PFSK-1 (cell line): ENCODE results near the gene TUBB2A.

Experiments
- FOXP2 ChIP-seq: optimal IDR thresholded peaks from 2 replicates; pipeline ENCODE3; 2011; ENCODE audit warnings: borderline replicate concordance, control low read depth, inconsistent platforms; ENCODE audit not compliant: insufficient read depth; ENCODE audit errors: extremely low read length, extremely low read depth
- POLR2AphosphoS5 ChIP-seq: IDR thresholded peaks from 2 replicates; pipeline ENCODE4 v1.6.1; 2012; ENCODE audit warnings: low read depth, mild to moderate bottlenecking, control low read depth, low read length, moderate library complexity
- SIN3A ChIP-seq: IDR thresholded peaks from 2 replicates; pipeline ENCODE4 v1.6.1; 2012; ENCODE audit warnings: mild to moderate bottlenecking, low read length, moderate library complexity, borderline replicate concordance; ENCODE audit not compliant: insufficient read depth
- TAF1 ChIP-seq: IDR thresholded peaks from 2 replicates; pipeline ENCODE4 v1.6.1; 2012; ENCODE audit warnings: low read length, control low read depth, borderline replicate concordance; ENCODE audit not compliant: insufficient read depth
- TF ChIP-seq, protein P1 (sequence below), 2 experiments: IDR thresholded peaks; 2 replicates each; pipeline versions ENCODE4 v1.6.1 to v1.8.0; 2011 to 2012; ENCODE audit warnings: low read depth in 2 of 2, low read length in 2 of 2, control low read depth in 1 of 2, inconsistent platforms in 1 of 2, mild to moderate bottlenecking in 1 of 2, moderate library complexity in 1 of 2; ENCODE audit not compliant: insufficient read depth in 1 of 2

DNA sequence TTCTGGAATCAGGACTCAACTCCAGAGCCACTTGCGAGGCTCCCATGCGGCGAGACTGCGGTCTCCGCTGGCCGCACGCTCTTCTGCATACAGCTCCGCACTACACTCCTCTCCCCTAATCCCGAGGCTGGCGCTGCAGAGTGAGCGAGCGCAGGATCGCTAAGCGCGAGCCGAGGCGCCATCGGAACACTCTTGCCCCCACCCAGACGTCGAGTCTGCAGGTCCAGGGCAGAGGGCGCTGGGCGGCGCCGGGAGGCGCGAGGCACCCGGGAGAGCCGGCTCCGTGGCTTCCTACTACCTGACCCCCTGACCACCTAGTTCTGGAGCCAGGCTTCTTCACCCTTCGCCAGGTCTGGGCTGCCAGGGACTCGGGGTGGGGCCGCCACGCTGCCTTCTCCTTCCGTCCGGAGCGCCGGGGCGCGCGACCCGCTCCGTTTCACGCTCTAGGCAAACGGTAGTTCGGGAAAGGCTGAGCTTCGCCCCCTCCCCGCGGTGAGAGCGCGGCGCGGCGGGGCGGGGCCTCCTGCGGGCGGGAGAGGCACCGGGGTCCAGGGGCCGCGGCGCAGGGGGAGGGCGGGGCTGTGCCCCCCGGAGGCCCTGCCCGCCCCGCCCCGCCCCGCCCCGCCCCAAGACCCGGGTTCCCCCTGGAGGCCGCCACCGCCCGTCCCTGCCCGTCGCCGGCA is 5.4 kb upstream of the TUBB2A start:
- TF ChIP-seq SIN3A (no peak), POLR2AphosphoS5 (peak; percentile 52; the same call in 1 of the 2 replicates), TAF1 (no peak), FOXP2 (no peak)
- TF ChIP-seq, protein P1, sequence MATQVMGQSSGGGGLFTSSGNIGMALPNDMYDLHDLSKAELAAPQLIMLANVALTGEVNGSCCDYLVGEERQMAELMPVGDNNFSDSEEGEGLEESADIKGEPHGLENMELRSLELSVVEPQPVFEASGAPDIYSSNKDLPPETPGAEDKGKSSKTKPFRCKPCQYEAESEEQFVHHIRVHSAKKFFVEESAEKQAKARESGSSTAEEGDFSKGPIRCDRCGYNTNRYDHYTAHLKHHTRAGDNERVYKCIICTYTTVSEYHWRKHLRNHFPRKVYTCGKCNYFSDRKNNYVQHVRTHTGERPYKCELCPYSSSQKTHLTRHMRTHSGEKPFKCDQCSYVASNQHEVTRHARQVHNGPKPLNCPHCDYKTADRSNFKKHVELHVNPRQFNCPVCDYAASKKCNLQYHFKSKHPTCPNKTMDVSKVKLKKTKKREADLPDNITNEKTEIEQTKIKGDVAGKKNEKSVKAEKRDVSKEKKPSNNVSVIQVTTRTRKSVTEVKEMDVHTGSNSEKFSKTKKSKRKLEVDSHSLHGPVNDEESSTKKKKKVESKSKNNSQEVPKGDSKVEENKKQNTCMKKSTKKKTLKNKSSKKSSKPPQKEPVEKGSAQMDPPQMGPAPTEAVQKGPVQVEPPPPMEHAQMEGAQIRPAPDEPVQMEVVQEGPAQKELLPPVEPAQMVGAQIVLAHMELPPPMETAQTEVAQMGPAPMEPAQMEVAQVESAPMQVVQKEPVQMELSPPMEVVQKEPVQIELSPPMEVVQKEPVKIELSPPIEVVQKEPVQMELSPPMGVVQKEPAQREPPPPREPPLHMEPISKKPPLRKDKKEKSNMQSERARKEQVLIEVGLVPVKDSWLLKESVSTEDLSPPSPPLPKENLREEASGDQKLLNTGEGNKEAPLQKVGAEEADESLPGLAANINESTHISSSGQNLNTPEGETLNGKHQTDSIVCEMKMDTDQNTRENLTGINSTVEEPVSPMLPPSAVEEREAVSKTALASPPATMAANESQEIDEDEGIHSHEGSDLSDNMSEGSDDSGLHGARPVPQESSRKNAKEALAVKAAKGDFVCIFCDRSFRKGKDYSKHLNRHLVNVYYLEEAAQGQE (IDR thresholded peaks at IDR 0.05; ENCODE audit: insufficient read depth in 1 of 2, low read depth in 2 of 2, low read length in 2 of 2): no peak
